Osteocyte (in vitro differentiated cells): Measurements from ENCODE around the gene CCDC83. TPM values are rescaled to one million over a fixed set of nuclear protein-coding genes. Genes with fewer than 3 reads are reported as not detected.

ENCODE experiments used
- DNase-seq: peaks from one replicate; pipeline ENCODE4 v3.0.0; 2021; ENCODE audit warnings: mixed read lengths; ENCODE audit not compliant: unreplicated experiment; ENCODE audit errors: extremely low spot score
- H3K27ac Mint-ChIP-seq: one replicate; pipeline ENCODE4 v1.8.0; 2021; ENCODE audit warnings: mild to moderate bottlenecking, mixed read lengths; ENCODE audit not compliant: unreplicated experiment
- H3K27me3 Mint-ChIP-seq: one replicate; pipeline ENCODE4 v1.8.0; 2021; ENCODE audit warnings: mixed read lengths; ENCODE audit not compliant: unreplicated experiment
- H3K36me3 Mint-ChIP-seq: one replicate; pipeline ENCODE4 v1.8.0; 2021; ENCODE audit warnings: mixed read lengths; ENCODE audit not compliant: unreplicated experiment
- H3K4me1 Mint-ChIP-seq: one replicate; pipeline ENCODE4 v1.8.0; 2021; ENCODE audit warnings: mixed read lengths; ENCODE audit not compliant: unreplicated experiment
- H3K4me3 Mint-ChIP-seq: one replicate; pipeline ENCODE4 v1.8.0; 2021; ENCODE audit warnings: mild to moderate bottlenecking, moderate library complexity, mixed read lengths; ENCODE audit not compliant: unreplicated experiment
- H3K9me3 Mint-ChIP-seq: one replicate; pipeline ENCODE4 v1.8.0; 2021; ENCODE audit warnings: mixed read lengths; ENCODE audit not compliant: unreplicated experiment
- long read RNA-seq: library from polyadenylated mRNA; unstranded; transcript quantifications from one replicate; pipeline ENCODE4 v2.0.0, GENCODE V29; 2021
- total RNA-seq: library from RNA; stranded (reverse); gene quantifications from 2 replicates; pipeline ENCODE4 v1.2.1, GENCODE V29; 2021
- TF ChIP-seq, protein P1 (sequence below): fragments of 200-600 bp; sonication (generic); IDR thresholded peaks from 2 replicates; pipeline ENCODE4 v1.5.0; 2021; ENCODE audit warnings: antibody characterized with exemption, mild to moderate bottlenecking, moderate library complexity

The CCDC83 gene
- not detected in 2 replicates for total RNA-seq
- long read RNA-seq = 0 reads

- no peaks in the 10 kb centered on the region for H3K36me3 Mint-ChIP-seq
- no peaks in the 10 kb centered on the region for H3K27me3 Mint-ChIP-seq
- TF ChIP-seq, protein P1, sequence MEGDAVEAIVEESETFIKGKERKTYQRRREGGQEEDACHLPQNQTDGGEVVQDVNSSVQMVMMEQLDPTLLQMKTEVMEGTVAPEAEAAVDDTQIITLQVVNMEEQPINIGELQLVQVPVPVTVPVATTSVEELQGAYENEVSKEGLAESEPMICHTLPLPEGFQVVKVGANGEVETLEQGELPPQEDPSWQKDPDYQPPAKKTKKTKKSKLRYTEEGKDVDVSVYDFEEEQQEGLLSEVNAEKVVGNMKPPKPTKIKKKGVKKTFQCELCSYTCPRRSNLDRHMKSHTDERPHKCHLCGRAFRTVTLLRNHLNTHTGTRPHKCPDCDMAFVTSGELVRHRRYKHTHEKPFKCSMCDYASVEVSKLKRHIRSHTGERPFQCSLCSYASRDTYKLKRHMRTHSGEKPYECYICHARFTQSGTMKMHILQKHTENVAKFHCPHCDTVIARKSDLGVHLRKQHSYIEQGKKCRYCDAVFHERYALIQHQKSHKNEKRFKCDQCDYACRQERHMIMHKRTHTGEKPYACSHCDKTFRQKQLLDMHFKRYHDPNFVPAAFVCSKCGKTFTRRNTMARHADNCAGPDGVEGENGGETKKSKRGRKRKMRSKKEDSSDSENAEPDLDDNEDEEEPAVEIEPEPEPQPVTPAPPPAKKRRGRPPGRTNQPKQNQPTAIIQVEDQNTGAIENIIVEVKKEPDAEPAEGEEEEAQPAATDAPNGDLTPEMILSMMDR = no peak
Observed at GRCh38 chr11:85855341-85855656, at the start of gene CCDC83. Gene CCDC83 (plus strand): TSS chr11:85855383. CDS start chr11:85865124, 9,741 bp downstream.

GRCh38 chr11:85805387-85805786 lies 49.8 kb upstream of the CCDC83 start:
- Mint-ChIP-seq H3K36me3 (no peaks in the 10 kb centered on the region), H3K27ac (no peak overlapping the region), H3K9me3 (no peaks in the 10 kb centered on the region), H3K4me3 (no peak overlapping the region), H3K4me1 (peaks cover 4% of the 10 kb centered on the region), H3K27me3 (peaks cover 12% of the 10 kb centered on the region)
- TF ChIP-seq, protein P1 = no peak
- no peak for DNase-seq

More at GRCh38 chr11:85855341-85855656, at the start of gene CCDC83:
- Mint-ChIP-seq H3K4me3 (peak within 1 kb of the TSS; percentile 84), H3K9me3 (peaks cover 5% of the 10 kb centered on the region), H3K27ac (peak within 1 kb of the TSS; percentile 96), H3K4me1 (peaks cover 10% of the 10 kb centered on the region)
- no peak for DNase-seq

DNA sequence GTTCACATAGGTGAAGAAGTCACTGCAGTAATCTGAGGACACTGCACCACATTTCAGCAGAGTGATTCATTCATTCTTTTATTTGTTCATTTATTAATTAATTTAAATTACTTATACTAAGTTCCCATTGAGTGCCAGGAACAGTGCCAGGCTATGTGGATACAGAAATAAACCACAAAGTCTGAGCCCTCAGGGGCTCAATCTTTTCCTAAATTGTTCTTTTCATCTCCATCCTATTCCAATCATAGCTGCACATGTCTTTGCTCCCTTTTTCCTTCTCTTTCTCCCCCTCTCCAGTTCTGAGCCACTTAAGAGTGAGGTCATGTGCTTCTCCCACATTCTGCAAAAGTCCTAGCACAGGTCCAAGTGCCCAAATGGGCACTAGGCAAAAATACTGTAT lies 49.2 kb upstream of the CCDC83 start:
- TF ChIP-seq, protein P1 = no peak
- H3K27ac Mint-ChIP-seq = no peak overlapping the region
- peaks cover 8% of the 10 kb centered on the region for H3K4me1 Mint-ChIP-seq
- DNase-seq = no peak
- H3K27me3 Mint-ChIP-seq = peaks cover 9% of the 10 kb centered on the region
- no peaks in the 10 kb centered on the region for H3K9me3 Mint-ChIP-seq
- no peaks in the 10 kb centered on the region for H3K36me3 Mint-ChIP-seq
- no peak overlapping the region for H3K4me3 Mint-ChIP-seq

DNA sequence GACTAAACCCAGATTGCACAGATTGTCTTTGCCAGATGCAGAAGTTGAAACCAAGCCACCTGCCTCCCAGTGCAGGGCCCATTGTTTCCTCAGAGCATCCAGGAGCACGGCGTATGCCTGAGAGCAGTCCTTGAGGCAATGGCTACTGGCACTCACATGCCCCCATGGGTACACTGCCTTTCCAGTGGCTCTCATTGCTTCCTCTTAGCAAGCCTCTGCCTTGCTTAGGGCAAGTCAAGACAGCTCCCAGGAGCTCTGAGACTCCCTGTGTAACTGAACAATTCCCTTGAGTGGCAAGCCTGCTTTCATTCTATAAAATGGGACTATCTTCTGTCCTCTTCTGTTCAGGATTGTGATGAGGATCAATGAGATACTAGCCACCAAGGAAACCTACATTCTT lies 48.3 kb upstream of the CCDC83 start:
- Mint-ChIP-seq H3K36me3 (no peaks in the 10 kb centered on the region), H3K4me1 (peaks cover 12% of the 10 kb centered on the region), H3K4me3 (no peak overlapping the region), H3K9me3 (no peaks in the 10 kb centered on the region), H3K27ac (no peak overlapping the region), H3K27me3 (peaks cover 13% of the 10 kb centered on the region)
- TF ChIP-seq, protein P1 = no peak
- no peak for DNase-seq

- H3K4me1 Mint-ChIP-seq = peaks cover 12% of the 10 kb centered on the region
- H3K9me3 Mint-ChIP-seq = no peaks in the 10 kb centered on the region
- peaks cover 18% of the 10 kb centered on the region for H3K27me3 Mint-ChIP-seq
- TF ChIP-seq, protein P1 = no peak
- no peak overlapping the region for H3K27ac Mint-ChIP-seq
- no peaks in the 10 kb centered on the region for H3K36me3 Mint-ChIP-seq
- no peak overlapping the region for H3K4me3 Mint-ChIP-seq
- no peak for DNase-seq
Observed at GRCh38 chr11:85809191-85809590, 46.0 kb upstream of the CCDC83 start.
